ENCODE data around the gene PLCG2. TPM values are rescaled to one million over a fixed set of nuclear protein-coding genes. Genes with fewer than 3 reads are reported as not detected.
A peak's percentile ranks its signal among the peaks of the same experiment; 100 is the strongest.

The PLCG2 gene
- total RNA-seq, 2 experiments from 2014 or later = 196 to 485 TPM

GRCh38 chr16:81813648-81814047 is 34.6 kb downstream of the PLCG2 start:
- H4K20me1 ChIP-seq (ENCODE audit: insufficient read depth, low read length) = no peaks in the 10 kb centered on the region
- TF ChIP-seq EZH2phosphoT487 (IDR thresholded peaks at IDR 0.05; ENCODE audit: borderline replicate concordance, low read depth, low read length) (no peak), CTCF (conservative IDR thresholded peaks at IDR 0.05; ENCODE audit: low read length) (no peak)
- H3K79me2 ChIP-seq (ENCODE audit: insufficient read depth, low read depth, low read length) = peaks cover 92% of the 10 kb centered on the region
- no peak for DNase-seq (ENCODE audit: low spot score)
- no peak overlapping the region for H2AFZ ChIP-seq (ENCODE audit: low read length)
- peak overlapping the region; percentile 97 for H3K27ac ChIP-seq (ENCODE audit: low read depth, low read length, poor library complexity, severe bottlenecking)
- intact Hi-C loops (cut with micrococcal nuclease; ENCODE audit: unreplicated experiment) = no loop called here
- H3K4me2 ChIP-seq (ENCODE audit: low read length) = peak overlapping the region; percentile 89
- POLR2A ChIA-PET = interaction anchor here (0.8 to 2.1 kb wide), 11 partner anchors 8 to 60 kb away, joined by 3 to 8 read pairs (median 5); no protein-coding TSS in a partner anchor
- peaks cover 34% of the 10 kb centered on the region for H3K36me3 ChIP-seq (ENCODE audit: insufficient read depth, low read length)
- H3K9me3 ChIP-seq (ENCODE audit: low read length) = no peaks in the 10 kb centered on the region
- H3K4me3 ChIP-seq (ENCODE audit: low read depth, low read length, poor library complexity, severe bottlenecking) = peak overlapping the region; percentile 44
- H3K4me1 ChIP-seq (ENCODE audit: insufficient read depth, low read length, poor library complexity, severe bottlenecking) = peaks cover 93% of the 10 kb centered on the region
- CTCF ChIA-PET (ENCODE audit: unreplicated experiment) = interaction anchor here (1.7 kb wide), 1 partner anchor 16 kb away, joined by 5 read pairs; no protein-coding TSS in a partner anchor
- H3K9me2 ChIP-seq (ENCODE audit: insufficient read depth, low read length) = no peaks in the 10 kb centered on the region
- no TSS peak for BruUV-seq (replicated peaks)

- POLR2A ChIA-PET = interaction anchor here (0.9 kb wide), 1 partner anchor 14 kb away, joined by 3 read pairs; no protein-coding TSS in a partner anchor
- Histone ChIP-seq H3K36me3 (ENCODE audit: insufficient read depth, low read length) (peaks cover 41% of the 10 kb centered on the region), H3K9me3 (ENCODE audit: low read length) (no peaks in the 10 kb centered on the region), H3K4me2 (ENCODE audit: low read length) (peak overlapping the region; percentile 89), H3K9me2 (ENCODE audit: insufficient read depth, low read length) (no peaks in the 10 kb centered on the region), H3K4me1 (ENCODE audit: insufficient read depth, low read length, poor library complexity, severe bottlenecking) (peaks cover 94% of the 10 kb centered on the region), H3K4me3 (ENCODE audit: low read depth, low read length, poor library complexity, severe bottlenecking) (peak overlapping the region; percentile 15), H3K79me2 (ENCODE audit: insufficient read depth, low read depth, low read length) (peaks cover 96% of the 10 kb centered on the region), H3K27ac (ENCODE audit: low read depth, low read length, poor library complexity, severe bottlenecking) (peak overlapping the region; percentile 97), H4K20me1 (ENCODE audit: insufficient read depth, low read length) (no peaks in the 10 kb centered on the region), H2AFZ (ENCODE audit: low read length) (no peak overlapping the region)
- no peak for TF ChIP-seq EZH2phosphoT487 (IDR thresholded peaks at IDR 0.05; ENCODE audit: borderline replicate concordance, low read depth, low read length)
- no peak for TF ChIP-seq CTCF (conservative IDR thresholded peaks at IDR 0.05; ENCODE audit: low read length)
- intact Hi-C loops (cut with micrococcal nuclease; ENCODE audit: unreplicated experiment) = no loop called here
- CTCF ChIA-PET (ENCODE audit: unreplicated experiment) = no interaction called here
- BruUV-seq (replicated peaks) = no TSS peak
- no peak for DNase-seq (ENCODE audit: low spot score)
Observed at GRCh38 chr16:81814751-81815428, 35.8 kb downstream of the PLCG2 start.

GRCh38 chr16:81815429-81815766 is 36.3 kb downstream of the PLCG2 start:
- peaks cover 37% of the 10 kb centered on the region for H3K36me3 ChIP-seq (ENCODE audit: insufficient read depth, low read length)
- DNase-seq (ENCODE audit: low spot score) = no peak
- H3K9me2 ChIP-seq (ENCODE audit: insufficient read depth, low read length) = no peaks in the 10 kb centered on the region
- peaks cover 94% of the 10 kb centered on the region for H3K4me1 ChIP-seq (ENCODE audit: insufficient read depth, low read length, poor library complexity, severe bottlenecking)
- no peaks in the 10 kb centered on the region for H3K9me3 ChIP-seq (ENCODE audit: low read length)
- intact Hi-C loops (cut with micrococcal nuclease; ENCODE audit: unreplicated experiment) = no loop called here
- peak overlapping the region; percentile 97 for H3K27ac ChIP-seq (ENCODE audit: low read depth, low read length, poor library complexity, severe bottlenecking)
- no peaks in the 10 kb centered on the region for H4K20me1 ChIP-seq (ENCODE audit: insufficient read depth, low read length)
- peaks cover 96% of the 10 kb centered on the region for H3K79me2 ChIP-seq (ENCODE audit: insufficient read depth, low read depth, low read length)
- peak overlapping the region; percentile 15 for H3K4me3 ChIP-seq (ENCODE audit: low read depth, low read length, poor library complexity, severe bottlenecking)
- ChIA-PET POLR2A (no interaction called here), CTCF (ENCODE audit: unreplicated experiment) (no interaction called here)
- BruUV-seq (replicated peaks) = no TSS peak
- H2AFZ ChIP-seq (ENCODE audit: low read length) = no peak overlapping the region
- H3K4me2 ChIP-seq (ENCODE audit: low read length) = peak overlapping the region; percentile 89
- no peak for TF ChIP-seq CTCF (conservative IDR thresholded peaks at IDR 0.05; ENCODE audit: low read length)
- TF ChIP-seq EZH2phosphoT487 (IDR thresholded peaks at IDR 0.05; ENCODE audit: borderline replicate concordance, low read depth, low read length) = no peak

Data from OCI-LY7 (cell line).